GM12878 (cell line): Measurements from ENCODE around the gene MYO1H. TPM values are rescaled to one million over a fixed set of nuclear protein-coding genes. Genes with fewer than 3 reads are reported as not detected.

Source experiments
- ATAC-seq: fragments of 200-7000 bp; cut with Tn5 transposase; 3 replicates; pipeline ENCODE4 v1.9.1; 2020; ENCODE audit warnings: mild to moderate bottlenecking, moderate library complexity
- BruUV-seq: library from RNA; stranded (reverse); fragments of 400-500 nt; replicated peaks from 2 replicates; lab custom pipeline; 2021; lab: Mats Ljungman, UMichigan
- CTCF ChIA-PET: fragments of 300-600 bp; sonication (Branson Sonifier 250); formaldehyde crosslinking; extraction: SDS; loops from one replicate; lab custom pipeline; 2021; ENCODE audit warnings: inconsistent platforms; lab: Yijun Ruan, JAX
- POLR2A ChIA-PET: fragments of 350-600 bp; formaldehyde crosslinking; extraction: SDS; loops from one replicate; lab custom pipeline; 2021; ENCODE audit warnings: inconsistent platforms; lab: Charles Lee
- RAD21 ChIA-PET: fragments of 300-600 bp; sonication (Branson Sonifier 250); formaldehyde crosslinking; loops from one replicate; lab custom pipeline; 2023; ENCODE audit warnings: antibody characterized with exemption; ENCODE audit not compliant: unreplicated experiment; lab: Charles Lee
- SMC1A ChIA-PET: fragments of 300-600 bp; sonication (Branson Sonifier 250); formaldehyde crosslinking; loops from one replicate; lab custom pipeline; 2023; ENCODE audit not compliant: unreplicated experiment, uncharacterized antibody; lab: Charles Lee
- DNase-seq: peaks from one replicate; pipeline ENCODE4 v3.0.0-alpha.2; 2011; ENCODE audit warnings: low read depth, low spot score
- FAIRE-seq: peaks from 3 replicates; lab custom pipeline; 2011; peaks lifted over from hg19 to GRCh38; lab: Jason Lieb, UNC
- H2AFZ ChIP-seq: 2 replicates; pipeline ENCODE4 v1.6.0; 2011; ENCODE audit warnings: low read depth, low read length, control low read depth; ENCODE audit not compliant: control insufficient read depth
- H3K27ac ChIP-seq: 2 replicates; pipeline ENCODE4 v1.5.1; 2011; ENCODE audit warnings: control low read depth; ENCODE audit not compliant: control insufficient read depth, insufficient read depth
- H3K27me3 ChIP-seq, 2 experiments: replicated peaks in 1 of 2; 2 replicates each; pipeline versions ENCODE4 v1.6.0 to v1.6.1; 2011; ENCODE audit warnings: low read length in 1 of 2; ENCODE audit not compliant: control insufficient read depth in 2 of 2, insufficient read depth in 2 of 2
- H3K36me3 ChIP-seq, 2 experiments: 2 replicates each; pipeline ENCODE4 v1.5.1; 2011; ENCODE audit warnings: low read length in 1 of 2; ENCODE audit not compliant: control insufficient read depth in 2 of 2, insufficient read depth in 2 of 2
- H3K4me1 ChIP-seq: 2 replicates; pipeline ENCODE4 v1.6.1; 2011; ENCODE audit warnings: mild to moderate bottlenecking, low read length, moderate library complexity, mixed read lengths; ENCODE audit not compliant: control insufficient read depth, insufficient read depth
- H3K4me2 ChIP-seq: 2 replicates; pipeline ENCODE4 v1.6.0; 2011; ENCODE audit warnings: control low read depth; ENCODE audit not compliant: control insufficient read depth, insufficient read depth
- H3K4me3 ChIP-seq: fragments of 200-600 bp; sonication (generic); 2 replicates; pipeline ENCODE4 v1.5.1; 2016
- H3K79me2 ChIP-seq: 2 replicates; pipeline ENCODE4 v1.6.0; 2011; ENCODE audit warnings: low read length; ENCODE audit not compliant: control insufficient read depth, insufficient read depth
- H3K9ac ChIP-seq: 2 replicates; pipeline ENCODE4 v1.8.0; 2011; ENCODE audit warnings: low read length, control low read depth, mixed read lengths; ENCODE audit not compliant: control insufficient read depth, insufficient read depth
- H3K9me3 ChIP-seq: replicated peaks from 3 replicates; pipeline ENCODE4 v1.5.1; 2011; ENCODE audit warnings: mild to moderate bottlenecking, low read length; ENCODE audit not compliant: control insufficient read depth, insufficient read depth
- H4K20me1 ChIP-seq: 2 replicates; pipeline ENCODE4 v1.6.0; 2011; ENCODE audit not compliant: control insufficient read depth, insufficient read depth
- BACH1 ChIP-seq: fragments of 450-650 bp; IDR thresholded peaks from 2 replicates; pipeline ENCODE4 v1.6.1; 2017; ENCODE audit warnings: mild to moderate bottlenecking, borderline replicate concordance
- CREB1 ChIP-seq: IDR thresholded peaks from 2 replicates; pipeline ENCODE4 v1.6.1; 2012; ENCODE audit warnings: low read depth, mild to moderate bottlenecking, inconsistent platforms
- MEF2B ChIP-seq: fragments of 450-650 bp; IDR thresholded peaks from 2 replicates; pipeline ENCODE4 v1.6.1; 2018; ENCODE audit warnings: mild to moderate bottlenecking, moderate library complexity; ENCODE audit not compliant: partially characterized antibody, poor library complexity, severe bottlenecking
- MTA3 ChIP-seq: IDR thresholded peaks from 2 replicates; pipeline ENCODE4 v1.6.1; 2012; ENCODE audit warnings: low read length, inconsistent platforms, borderline replicate concordance
- NBN ChIP-seq: fragments of 450-650 bp; IDR thresholded peaks from 2 replicates; pipeline ENCODE4 v1.6.1; 2016
- NFXL1 ChIP-seq: fragments of 450-650 bp; IDR thresholded peaks from 2 replicates; pipeline ENCODE4 v1.6.1; 2017; ENCODE audit warnings: antibody characterized with exemption, mild to moderate bottlenecking, borderline replicate concordance
- POU2F2 ChIP-seq: IDR thresholded peaks from 3 replicates; pipeline ENCODE4 v1.6.1; 2011; ENCODE audit warnings: low read depth, mild to moderate bottlenecking, low read length, borderline replicate concordance
- RAD51 ChIP-seq: fragments of 450-650 bp; IDR thresholded peaks from 2 replicates; pipeline ENCODE4 v1.6.1; 2016; ENCODE audit warnings: moderate library complexity, mild to moderate bottlenecking, inconsistent platforms
- RB1 ChIP-seq: fragments of 450-650 bp; formaldehyde crosslinking; IDR thresholded peaks from 2 replicates; pipeline ENCODE4 v1.6.1; 2017; ENCODE audit warnings: mild to moderate bottlenecking, borderline replicate concordance
- REST ChIP-seq: IDR thresholded peaks from 2 replicates; pipeline ENCODE4 v1.6.1; 2012; ENCODE audit warnings: mild to moderate bottlenecking, low read depth, low read length
- RUNX3 ChIP-seq: IDR thresholded peaks from 2 replicates; pipeline ENCODE4 v1.6.1; 2012; ENCODE audit warnings: low read length, inconsistent platforms
- SREBF2 ChIP-seq: IDR thresholded peaks from 2 replicates; pipeline ENCODE4 v1.6.1; 2012; ENCODE audit warnings: mild to moderate bottlenecking, low read length
- ZBTB40 ChIP-seq: fragments of 450-650 bp; IDR thresholded peaks from 2 replicates; pipeline ENCODE4 v1.6.1; 2016; ENCODE audit warnings: mild to moderate bottlenecking, moderate library complexity, borderline replicate concordance
- ZNF207 ChIP-seq: fragments of 450-650 bp; IDR thresholded peaks from 2 replicates; pipeline ENCODE4 v1.6.1; 2014; ENCODE audit warnings: antibody characterized with exemption, mild to moderate bottlenecking, borderline replicate concordance
- ZNF384 ChIP-seq: IDR thresholded peaks from 2 replicates; pipeline ENCODE4 v1.6.1; 2012; ENCODE audit warnings: low read depth, mild to moderate bottlenecking, low read length, improper control_type of control experiment, borderline replicate concordance
- WGBS: methylation state at CpG from one replicate; pipeline ENCODE4 v1.1.6; 2016; ENCODE audit warnings: low lambda C conversion rate; ENCODE audit not compliant: insufficient replicate concordance, insufficient coverage; ENCODE audit errors: missing lambda C conversion rate; 5-methylcytosine and 5-hydroxymethylcytosine counted together
- in situ Hi-C: fragments of 300-500 bp; cut with MboI; formaldehyde crosslinking; loops from 9 replicates; pipeline ENCODE4 v1.14.3; 2018; ENCODE audit warnings: mixed read lengths
- intact Hi-C: fragments of 100-400 bp; cut with micrococcal nuclease; formaldehyde crosslinking; loops from one replicate; pipeline ENCODE4 v1.14.2; 2022; ENCODE audit not compliant: unreplicated experiment
- polyA plus RNA-seq, 11 experiments: library from polyadenylated mRNA; depleted of rRNA in 4 of 11; unstranded in 6 of 11; stranded (reverse) in 5 of 11; fragments of >200 nt; fragmentation: Nextera tagmentation in 4 of 11; fragmentation: Illumina TruSeq in 1 of 11; extraction: Ambion mirVana in 4 of 11; extraction: Trizol in 1 of 11; gene quantifications; 1 replicate in 1 of 11; 2 replicates in 10 of 11; pipeline versions ENCODE4 v1.2.1 to v1.2.3, GENCODE V29; 2011 to 2016; ENCODE audit warnings: inconsistent platforms in 2 of 11, missing spikeins in 2 of 11, low read depth in 1 of 11
- total RNA-seq, 4 experiments: library from RNA; depleted of rRNA in 3 of 4; stranded (reverse); fragments of >200 nt in 3 of 4; fragmentation: Illumina TruSeq in 1 of 4; extraction: Trizol in 1 of 4; gene quantifications; 2 replicates each; pipeline versions ENCODE4 v1.2.1 to v1.2.3, GENCODE V29; 2013 to 2021

The MYO1H gene
- total and polyA plus RNA-seq, 10 of the 15 experiments (the other 5 are each of a cell fraction or from before 2014, with no cell fraction given): 0.05 TPM; not detected in 9

GRCh38 chr12:109386059-109386433 is 38.3 kb downstream of the MYO1H start:
- no peaks in the 10 kb centered on the region for H3K4me1 ChIP-seq
- intact Hi-C loops: loop anchor here (10.0 kb wide), 1 partner anchor 251 kb away; no protein-coding TSS in a partner anchor
- CTCF ChIA-PET: interaction anchor here (0.8 to 6.2 kb wide), 9 partner anchors 8 to 435 kb away, joined by 3 to 48 read pairs (median 6); no protein-coding TSS in a partner anchor
- SMC1A ChIA-PET: interaction anchor here (1.2 to 1.3 kb wide), 2 partner anchors 121 to 123 kb away, joined by 4 to 6 read pairs; no protein-coding TSS in a partner anchor
- no peaks in the 10 kb centered on the region for H3K36me3 ChIP-seq
- WGBS: 48% methylated on average over 5 of the region's 5 CpGs
- POLR2A ChIA-PET: no interaction called here
- H3K27ac ChIP-seq: no peak overlapping the region
- peaks cover 0 to 6% of the 10 kb centered on the region in 2 experiments; a peak in 1 of 4 replicates for H3K27me3 ChIP-seq
- TF ChIP-seq POU2F2 (no peak), NBN (no peak), ZBTB40 (no peak), RUNX3 (no peak), SREBF2 (no peak), MEF2B (no peak), RAD51 (no peak), RB1 (no peak), REST (no peak), ZNF207 (no peak), CREB1 (no peak), BACH1 (no peak), MTA3 (no peak), NFXL1 (no peak), ZNF384 (no peak)
- H3K9me3 ChIP-seq: no peaks in the 10 kb centered on the region; the same call in 2 of the 3 replicates
- RAD21 ChIA-PET: interaction anchor here (1.0 to 1.2 kb wide), 2 partner anchors 122 to 124 kb away, joined by 6 to 8 read pairs; no protein-coding TSS in a partner anchor
- no TSS peak for BruUV-seq
- H2AFZ ChIP-seq: no peak overlapping the region
- H3K4me3 ChIP-seq: no peak overlapping the region
- DNase-seq: no peak
- ATAC-seq: no peak
- peak; percentile 65 for FAIRE-seq
- in situ Hi-C loops: loop anchor here (5.0 kb wide), 1 partner anchor 119 kb away; no protein-coding TSS in a partner anchor
- H3K4me2 ChIP-seq: no peak overlapping the region
- H4K20me1 ChIP-seq: no peaks in the 10 kb centered on the region
- H3K79me2 ChIP-seq: no peaks in the 10 kb centered on the region
- no peak overlapping the region for H3K9ac ChIP-seq
